Smooth muscle cell (in vitro differentiated cells): ENCODE measurements around the gene SMIM12. TPM values are rescaled to one million over a fixed set of nuclear protein-coding genes. Genes with fewer than 3 reads are reported as not detected.

Experiments
- DNase-seq: peaks from one replicate; lab custom pipeline; 2025; ENCODE audit not compliant: unreplicated experiment; lab: John Stamatoyannopoulos, UW
- H2AFZ ChIP-seq: fragments of 200-600 bp; sonication (generic); 2 replicates; pipeline ENCODE4 v1.6.0; 2016; ENCODE audit warnings: antibody characterized with exemption, low read depth, mild to moderate bottlenecking
- H3F3A ChIP-seq: fragments of 200-600 bp; sonication (generic); 2 replicates; pipeline ENCODE4 v1.6.0; 2017; ENCODE audit warnings: antibody characterized with exemption, low read depth
- H3K27ac ChIP-seq: fragments of 200-600 bp; sonication (generic); 2 replicates; pipeline ENCODE4 v1.5.1; 2016; ENCODE audit warnings: low read depth, mild to moderate bottlenecking
- H3K27me3 ChIP-seq: fragments of 200-600 bp; sonication (generic); 2 replicates; pipeline ENCODE4 v1.6.1; 2016; ENCODE audit warnings: low read depth, mild to moderate bottlenecking
- H3K36me3 ChIP-seq: fragments of 200-600 bp; sonication (generic); 2 replicates; pipeline ENCODE4 v1.5.1; 2016; ENCODE audit warnings: low read depth
- H3K4me1 ChIP-seq: fragments of 200-600 bp; sonication (generic); 2 replicates; pipeline ENCODE4 v1.5.1; 2016; ENCODE audit warnings: low read depth
- H3K4me2 ChIP-seq: fragments of 200-600 bp; sonication (generic); 2 replicates; pipeline ENCODE4 v1.6.0; 2016; ENCODE audit warnings: mild to moderate bottlenecking
- H3K4me3 ChIP-seq: fragments of 200-600 bp; sonication (generic); 2 replicates; pipeline ENCODE4 v1.5.1; 2016; ENCODE audit warnings: mild to moderate bottlenecking
- H3K79me2 ChIP-seq: fragments of 200-600 bp; sonication (generic); 2 replicates; pipeline ENCODE4 v1.6.0; 2016; ENCODE audit warnings: low read depth, mild to moderate bottlenecking
- H3K9ac ChIP-seq: fragments of 200-600 bp; sonication (generic); 2 replicates; pipeline ENCODE4 v1.6.0; 2016; ENCODE audit warnings: low read depth
- H3K9me3 ChIP-seq: fragments of 200-600 bp; sonication (generic); replicated peaks from 2 replicates; pipeline ENCODE4 v1.5.1; 2016; ENCODE audit warnings: low read depth
- H4K20me1 ChIP-seq: fragments of 200-600 bp; sonication (generic); 2 replicates; pipeline ENCODE4 v1.6.0; 2016; ENCODE audit warnings: low read depth
- WGBS: methylation state at CpG from one replicate; pipeline ENCODE4 v1.1.7; 2016; ENCODE audit warnings: low lambda C conversion rate; 5-methylcytosine and 5-hydroxymethylcytosine counted together
- polyA plus RNA-seq: library from polyadenylated mRNA; unstranded; fragments of >200 nt; fragmentation: Nextera tagmentation; extraction: Ambion mirVana; gene quantifications from 2 replicates; pipeline ENCODE4 v1.2.1, GENCODE V29; 2016
- total RNA-seq: library from RNA; depleted of rRNA; stranded (reverse); fragments of >200 nt; gene quantifications from 2 replicates; pipeline ENCODE4 v1.2.3, GENCODE V29; 2014
- TF ChIP-seq, protein P1 (sequence below): fragments of 200-600 bp; sonication (generic); IDR thresholded peaks from 2 replicates; pipeline ENCODE4 v1.5.1; 2017; ENCODE audit warnings: borderline replicate concordance, mild to moderate bottlenecking, antibody characterized with exemption; ENCODE audit not compliant: insufficient read depth, poor library complexity, severe bottlenecking

The SMIM12 gene
- total and polyA plus RNA-seq, 2 experiments from 2014 or later, result 17.6 to 44.8 TPM

DNA sequence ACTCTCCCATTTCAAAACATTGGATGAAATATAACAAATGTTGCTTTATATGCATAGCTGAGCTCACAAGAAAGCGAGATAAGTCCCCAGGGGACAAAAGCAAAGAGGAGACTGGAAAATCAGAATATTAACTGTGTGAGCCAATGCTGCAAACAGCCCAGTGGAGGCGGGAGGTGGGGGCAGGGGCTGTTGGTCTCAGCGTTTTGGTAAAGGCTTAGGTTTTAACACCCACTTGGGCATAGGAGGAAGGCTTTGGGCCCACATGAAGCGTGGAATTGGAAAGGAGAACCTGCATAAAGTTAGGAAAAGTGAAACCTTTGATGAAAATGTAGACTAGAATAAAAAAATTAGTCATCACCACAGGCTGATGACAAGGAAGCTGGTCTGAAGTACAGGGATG lies 30.2 kb upstream of the SMIM12 start:
- no peaks in the 10 kb centered on the region for H3K4me1 ChIP-seq
- H3K79me2 ChIP-seq, result no peaks in the 10 kb centered on the region
- peaks cover 36% of the 10 kb centered on the region for H3K27me3 ChIP-seq
- no peak for DNase-seq
- no peak overlapping the region for H3K27ac ChIP-seq
- H4K20me1 ChIP-seq, result no peaks in the 10 kb centered on the region
- no peak overlapping the region for H3K9ac ChIP-seq
- no peaks in the 10 kb centered on the region for H3K36me3 ChIP-seq
- H3K4me2 ChIP-seq, result no peak overlapping the region
- H3F3A ChIP-seq, result no peaks in the 10 kb centered on the region
- no peak overlapping the region for H3K4me3 ChIP-seq
- TF ChIP-seq, protein P1, sequence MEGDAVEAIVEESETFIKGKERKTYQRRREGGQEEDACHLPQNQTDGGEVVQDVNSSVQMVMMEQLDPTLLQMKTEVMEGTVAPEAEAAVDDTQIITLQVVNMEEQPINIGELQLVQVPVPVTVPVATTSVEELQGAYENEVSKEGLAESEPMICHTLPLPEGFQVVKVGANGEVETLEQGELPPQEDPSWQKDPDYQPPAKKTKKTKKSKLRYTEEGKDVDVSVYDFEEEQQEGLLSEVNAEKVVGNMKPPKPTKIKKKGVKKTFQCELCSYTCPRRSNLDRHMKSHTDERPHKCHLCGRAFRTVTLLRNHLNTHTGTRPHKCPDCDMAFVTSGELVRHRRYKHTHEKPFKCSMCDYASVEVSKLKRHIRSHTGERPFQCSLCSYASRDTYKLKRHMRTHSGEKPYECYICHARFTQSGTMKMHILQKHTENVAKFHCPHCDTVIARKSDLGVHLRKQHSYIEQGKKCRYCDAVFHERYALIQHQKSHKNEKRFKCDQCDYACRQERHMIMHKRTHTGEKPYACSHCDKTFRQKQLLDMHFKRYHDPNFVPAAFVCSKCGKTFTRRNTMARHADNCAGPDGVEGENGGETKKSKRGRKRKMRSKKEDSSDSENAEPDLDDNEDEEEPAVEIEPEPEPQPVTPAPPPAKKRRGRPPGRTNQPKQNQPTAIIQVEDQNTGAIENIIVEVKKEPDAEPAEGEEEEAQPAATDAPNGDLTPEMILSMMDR, result no peak
- H3K9me3 ChIP-seq, result no peaks in the 10 kb centered on the region
- 76% methylated on average over 4 of the region's 4 CpGs for WGBS
- H2AFZ ChIP-seq, result no peak overlapping the region

DNA sequence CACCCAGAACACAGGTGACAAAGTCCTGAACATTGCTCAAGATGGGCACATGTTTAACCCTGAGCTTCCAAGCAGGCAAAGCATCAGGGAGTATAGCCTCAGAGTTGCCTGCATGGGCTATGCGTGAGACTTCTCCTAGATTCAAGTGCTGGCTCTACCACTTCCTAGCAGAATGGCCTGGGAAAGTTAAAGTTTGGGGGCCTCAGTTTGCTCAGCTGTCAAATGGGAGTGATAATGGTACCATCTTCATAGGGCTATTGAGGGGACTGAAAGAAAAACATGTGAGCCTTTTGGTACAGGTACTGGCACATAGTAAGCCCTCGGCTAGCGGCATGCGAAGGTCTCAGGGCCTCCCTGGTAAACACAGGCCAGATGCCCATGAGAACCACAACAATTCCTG lies 28.0 kb upstream of the SMIM12 start:
- no peaks in the 10 kb centered on the region for H4K20me1 ChIP-seq
- TF ChIP-seq, protein P1, result no peak
- no peak overlapping the region for H3K4me2 ChIP-seq
- H3F3A ChIP-seq, result no peaks in the 10 kb centered on the region
- H3K9ac ChIP-seq, result no peak overlapping the region
- H3K27me3 ChIP-seq, result peaks cover 57% of the 10 kb centered on the region
- H3K27ac ChIP-seq, result no peak overlapping the region
- H3K4me1 ChIP-seq, result no peaks in the 10 kb centered on the region
- H3K4me3 ChIP-seq, result no peak overlapping the region
- H3K36me3 ChIP-seq, result no peaks in the 10 kb centered on the region
- no peak for DNase-seq
- H3K79me2 ChIP-seq, result no peaks in the 10 kb centered on the region
- 99% methylated on average over 4 of the region's 4 CpGs for WGBS
- H3K9me3 ChIP-seq, result no peaks in the 10 kb centered on the region
- no peak overlapping the region for H2AFZ ChIP-seq

DNA sequence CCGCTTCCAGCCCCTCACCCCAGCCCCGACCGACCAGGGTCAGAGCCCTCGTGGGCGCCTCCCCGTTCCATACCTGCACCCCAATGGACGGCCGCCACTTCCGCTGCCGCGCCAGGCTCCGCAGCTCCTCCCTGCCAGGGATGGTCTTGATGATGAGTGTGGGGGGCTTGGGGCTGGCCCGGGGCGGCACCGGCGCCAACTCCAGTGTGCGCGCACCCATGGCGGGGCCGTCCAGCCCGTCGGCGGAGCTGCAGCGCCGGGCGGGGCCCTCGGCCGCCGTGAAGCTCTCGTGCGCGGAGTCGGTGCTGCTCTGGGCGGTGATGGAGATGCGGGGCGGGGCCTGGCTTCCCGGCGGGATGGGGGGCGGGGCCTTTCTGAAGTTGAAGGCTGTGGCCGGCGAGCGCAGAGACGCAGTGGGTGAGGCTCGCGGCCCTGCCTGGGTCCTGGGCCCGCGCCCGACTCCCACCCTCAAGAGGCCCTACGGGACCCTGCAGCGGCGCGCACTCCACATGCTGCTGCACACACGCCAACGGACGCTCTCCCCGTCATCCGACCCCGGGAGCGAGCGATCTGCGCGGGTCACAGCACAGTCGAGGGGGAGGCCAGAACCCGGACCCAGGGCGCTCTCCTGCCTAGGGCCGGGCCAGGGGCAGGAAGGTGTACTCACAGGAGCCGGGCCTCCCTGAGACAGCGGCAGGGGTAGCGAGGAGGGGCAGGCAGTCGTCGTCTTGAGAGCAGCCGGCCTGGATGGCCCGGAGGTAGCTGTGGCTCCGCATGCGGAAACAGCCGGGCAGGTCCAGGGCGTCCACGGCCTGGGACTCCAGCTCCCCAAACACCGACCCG lies 26.1 kb upstream of the SMIM12 start:
- H3K79me2 ChIP-seq, result no peaks in the 10 kb centered on the region
- peaks cover 70% of the 10 kb centered on the region for H3K27me3 ChIP-seq
- DNase-seq, result peak; percentile 8
- no peaks in the 10 kb centered on the region for H4K20me1 ChIP-seq
- peak overlapping the region; percentile 85 for H3K4me2 ChIP-seq
- H3K4me3 ChIP-seq, result peak overlapping the region; percentile 46
- H3K9ac ChIP-seq, result no peak overlapping the region
- no peak overlapping the region for H3K27ac ChIP-seq
- H3K4me1 ChIP-seq, result no peaks in the 10 kb centered on the region
- H2AFZ ChIP-seq, result peak overlapping the region; percentile 69
- no peaks in the 10 kb centered on the region for H3F3A ChIP-seq
- H3K36me3 ChIP-seq, result no peaks in the 10 kb centered on the region
- H3K9me3 ChIP-seq, result no peaks in the 10 kb centered on the region
- TF ChIP-seq, protein P1, result no peak
- WGBS, result 5% methylated on average over 40 of the region's 80 CpGs

DNA sequence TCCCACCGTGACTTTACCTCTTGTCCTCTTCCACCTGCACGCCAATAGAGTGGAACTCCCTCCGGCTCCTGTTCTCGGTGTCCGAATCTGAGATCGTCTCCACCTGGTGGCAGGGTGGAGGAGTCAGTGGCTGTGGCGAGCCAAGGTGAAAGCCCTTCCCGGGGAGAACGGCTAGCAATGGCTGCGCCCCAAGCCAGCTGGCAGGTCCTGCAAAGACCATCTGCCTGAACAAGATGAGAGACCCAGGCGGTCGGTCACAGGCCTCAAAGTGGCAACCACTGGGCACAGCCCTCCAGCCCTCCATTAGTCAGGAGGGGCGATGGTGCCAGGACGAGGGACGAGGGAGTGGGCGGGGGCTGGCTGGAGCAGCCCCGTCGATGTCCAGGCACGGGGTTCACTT lies 25.4 kb upstream of the SMIM12 start:
- no peaks in the 10 kb centered on the region for H3F3A ChIP-seq
- H3K9me3 ChIP-seq, result no peaks in the 10 kb centered on the region
- peaks cover 77% of the 10 kb centered on the region for H3K27me3 ChIP-seq
- H3K36me3 ChIP-seq, result no peaks in the 10 kb centered on the region
- TF ChIP-seq, protein P1, result no peak
- 17% methylated on average over 19 of the region's 19 CpGs for WGBS
- H3K4me2 ChIP-seq, result peak overlapping the region; percentile 85
- no peaks in the 10 kb centered on the region for H3K79me2 ChIP-seq
- H3K4me1 ChIP-seq, result no peaks in the 10 kb centered on the region
- H3K9ac ChIP-seq, result no peak overlapping the region
- H3K27ac ChIP-seq, result no peak overlapping the region
- no peak for DNase-seq
- no peak overlapping the region for H3K4me3 ChIP-seq
- no peaks in the 10 kb centered on the region for H4K20me1 ChIP-seq
- no peak overlapping the region for H2AFZ ChIP-seq
